Measurements from ENCODE around the gene WNT5B.
"Not testable (repeated sequence)": the region's sequence is repeated elsewhere in the genome, so short reads cannot be mapped to it uniquely, and the experiment has no call there.

Gene WNT5B

GRCh38 chr12:1595026-1595561 lies 33.9 kb upstream of the WNT5B start:
- DNase-seq (ENCODE audit: low spot score) = no peak
- CTCF ChIA-PET = no interaction called here
- POLR2A ChIA-PET (ENCODE audit: low non-redundant PET) = interaction anchor here (0.8 kb wide), 1 partner anchor 8 kb away, joined by 4 read pairs; no protein-coding TSS in a partner anchor
- H3K27ac ChIP-seq = peak overlapping the region; percentile 92
- no peak for TF ChIP-seq CTCF (conservative IDR thresholded peaks at IDR 0.05; ENCODE audit: low read depth)

- ChIA-PET CTCF (no interaction called here), POLR2A (ENCODE audit: low non-redundant PET) (no interaction called here)
- no peak for TF ChIP-seq CTCF (conservative IDR thresholded peaks at IDR 0.05; ENCODE audit: low read depth)
- no peak overlapping the region for H3K27ac ChIP-seq
- no peak for DNase-seq (ENCODE audit: low spot score)
Measured at GRCh38 chr12:1595690-1596347, 33.2 kb upstream of the WNT5B start.

GRCh38 chr12:1598757-1599156 lies 30.3 kb upstream of the WNT5B start:
- ChIA-PET CTCF (interaction anchor here (0.7 kb wide), 2 partner anchors 31 to 1156 kb away, joined by 3 to 4 read pairs; partner anchors contain the start of gene WNT5B), POLR2A (ENCODE audit: low non-redundant PET) (no interaction called here)
- TF ChIP-seq CTCF (conservative IDR thresholded peaks at IDR 0.05; ENCODE audit: low read depth) = no peak
- no peak overlapping the region for H3K27ac ChIP-seq
- no peak for DNase-seq (ENCODE audit: low spot score)

- DNase-seq (ENCODE audit: low spot score); CTCF ChIA-PET; H3K27ac ChIP-seq: not testable (repeated sequence)
- POLR2A ChIA-PET (ENCODE audit: low non-redundant PET) = interaction anchor here (1.0 kb wide), 1 partner anchor 8 kb away, joined by 4 read pairs; no protein-coding TSS in a partner anchor
Measured at GRCh38 chr12:1602706-1603105, 26.3 kb upstream of the WNT5B start.

- DNase-seq (ENCODE audit: low spot score) = no peak
- POLR2A ChIA-PET (ENCODE audit: low non-redundant PET) = interaction anchor here (1.0 kb wide), 1 partner anchor 9 kb away, joined by 4 read pairs; no protein-coding TSS in a partner anchor
- TF ChIP-seq CTCF (conservative IDR thresholded peaks at IDR 0.05; ENCODE audit: low read depth) = no peak
- CTCF ChIA-PET = interaction anchor here (0.5 kb wide), 1 partner anchor 749 kb away, joined by 3 read pairs; no protein-coding TSS in a partner anchor
- no peak overlapping the region for H3K27ac ChIP-seq
Measured at GRCh38 chr12:1603269-1603993, 25.6 kb upstream of the WNT5B start.

- TF ChIP-seq CTCF (conservative IDR thresholded peaks at IDR 0.05; ENCODE audit: low read depth) = no peak
- ChIA-PET POLR2A (ENCODE audit: low non-redundant PET) (no interaction called here), CTCF (interaction anchor here (0.5 to 1.4 kb wide), 6 partner anchors 10 to 653 kb away, joined by 3 to 8 read pairs (median 3); no protein-coding TSS in a partner anchor)
- H3K27ac ChIP-seq = peak overlapping the region; percentile 96
- DNase-seq (ENCODE audit: low spot score) = no peak
Measured at GRCh38 chr12:1604464-1604863, 24.6 kb upstream of the WNT5B start.

All from RWPE1 (cell line).